GM12891 (cell line): ENCODE data around the gene SLCO1B1.

Source experiments
- PAX5 ChIP-seq: IDR thresholded peaks from 2 replicates; pipeline ENCODE4 v1.6.1; 2011; ENCODE audit warnings: low read length, moderate library complexity, mild to moderate bottlenecking; ENCODE audit not compliant: insufficient read depth, severe bottlenecking
- POLR2A ChIP-seq: IDR thresholded peaks from 2 replicates; pipeline ENCODE4 v1.6.1; 2011; ENCODE audit warnings: low read depth, low read length, control low read depth
- POLR2AphosphoS5 ChIP-seq: IDR thresholded peaks from 2 replicates; pipeline ENCODE4 v1.6.1; 2011; ENCODE audit warnings: low read depth, low read length, control low read depth
- POU2F2 ChIP-seq: IDR thresholded peaks from 2 replicates; pipeline ENCODE4 v1.6.1; 2011; ENCODE audit warnings: low read depth, mild to moderate bottlenecking, control low read depth, low read length, moderate library complexity
- SPI1 ChIP-seq: IDR thresholded peaks from 2 replicates; pipeline ENCODE4 v1.6.1; 2011; ENCODE audit warnings: low read depth, low read length, control low read depth
- TAF1 ChIP-seq: IDR thresholded peaks from 2 replicates; pipeline ENCODE4 v1.6.1; 2011; ENCODE audit warnings: low read depth, low read length, control low read depth

GRCh38 chr12:21151184-21151583, 20.2 kb downstream of the SLCO1B1 start:
- TF ChIP-seq POLR2A: no peak
- no peak for TF ChIP-seq TAF1
- no peak for TF ChIP-seq POLR2AphosphoS5
- TF ChIP-seq SPI1: no peak
- no peak for TF ChIP-seq PAX5
- TF ChIP-seq POU2F2: no peak
